Mesenchymal stem cell (in vitro differentiated cells and primary cell): Measurements from ENCODE around the gene IRX4.

Source experiments
- DNase-seq: peaks from one replicate; pipeline ENCODE4 v3.0.0-alpha.2; 2013
- H2AFZ ChIP-seq: one replicate; pipeline ENCODE4 v1.6.1; 2013; ENCODE audit warnings: low read depth, mild to moderate bottlenecking, control low read depth, inconsistent platforms, low read length, moderate library complexity
- H2AK5ac ChIP-seq: 2 replicates; pipeline ENCODE4 v1.6.1; 2013; ENCODE audit warnings: low read length, moderate library complexity, mild to moderate bottlenecking, inconsistent platforms; ENCODE audit not compliant: severe bottlenecking
- H2BK120ac ChIP-seq: one replicate; pipeline ENCODE4 v1.6.1; 2013; ENCODE audit warnings: low read depth, mild to moderate bottlenecking, inconsistent platforms, low read length, moderate library complexity
- H2BK12ac ChIP-seq, 2 experiments: one replicate each; pipeline ENCODE4 v1.6.1; 2013; ENCODE audit warnings: inconsistent platforms in 2 of 2, low read length in 2 of 2, mild to moderate bottlenecking in 2 of 2, moderate library complexity in 2 of 2, control low read depth in 1 of 2
- H2BK15ac ChIP-seq: one replicate; pipeline ENCODE4 v1.6.1; 2013; ENCODE audit warnings: mild to moderate bottlenecking, low read depth, inconsistent platforms; ENCODE audit not compliant: poor library complexity, severe bottlenecking
- H2BK5ac ChIP-seq: 2 replicates; pipeline ENCODE4 v1.6.1; 2013; ENCODE audit warnings: low read depth, mild to moderate bottlenecking, low read length, control low read depth, inconsistent platforms; ENCODE audit not compliant: poor library complexity, severe bottlenecking
- H3K14ac ChIP-seq, 2 experiments: one replicate each; pipeline ENCODE4 v1.6.1; 2013; ENCODE audit warnings: inconsistent platforms in 2 of 2, low read length in 2 of 2, control low read depth in 1 of 2, mild to moderate bottlenecking in 1 of 2, moderate library complexity in 1 of 2
- H3K18ac ChIP-seq, 2 experiments: one replicate each; pipeline ENCODE4 v1.6.1; 2013; ENCODE audit warnings: inconsistent platforms in 2 of 2, low read length in 2 of 2, control low read depth in 1 of 2, low read depth in 1 of 2, mild to moderate bottlenecking in 1 of 2
- H3K23ac ChIP-seq, 2 experiments: one replicate each; pipeline ENCODE4 v1.6.1; 2013; ENCODE audit warnings: inconsistent platforms in 2 of 2, low read length in 2 of 2, mild to moderate bottlenecking in 2 of 2, moderate library complexity in 2 of 2, control low read depth in 1 of 2
- H3K27ac ChIP-seq: 2 replicates; pipeline ENCODE4 v1.5.1; 2013; ENCODE audit warnings: mild to moderate bottlenecking, moderate library complexity, low read length, control low read depth, inconsistent platforms; ENCODE audit not compliant: poor library complexity, severe bottlenecking
- H3K27me3 ChIP-seq, 2 experiments: 2 replicates each; pipeline versions ENCODE4 v1.6.1 to v1.7.0; 2013; ENCODE audit warnings: low read length in 2 of 2, mild to moderate bottlenecking in 2 of 2, moderate library complexity in 2 of 2, control low read depth in 1 of 2, inconsistent platforms in 1 of 2; ENCODE audit not compliant: control insufficient read depth in 1 of 2, insufficient read depth in 1 of 2
- H3K36me3 ChIP-seq, 2 experiments: 2 replicates each; pipeline versions ENCODE4 v1.6.1 to v1.7.0; 2013; ENCODE audit warnings: low read length in 2 of 2, control low read depth in 1 of 2, inconsistent platforms in 1 of 2, low read depth in 1 of 2, mild to moderate bottlenecking in 1 of 2; ENCODE audit not compliant: insufficient read depth in 2 of 2, control insufficient read depth in 1 of 2
- H3K4ac ChIP-seq, 2 experiments: one replicate each; pipeline ENCODE4 v1.6.1; 2013; ENCODE audit warnings: inconsistent platforms in 2 of 2, low read length in 2 of 2, mild to moderate bottlenecking in 2 of 2, moderate library complexity in 2 of 2, control low read depth in 1 of 2, low read depth in 1 of 2
- H3K4me1 ChIP-seq: 2 replicates; pipeline ENCODE4 v1.6.1; 2013; ENCODE audit warnings: low read depth, low read length, control low read depth; ENCODE audit not compliant: control insufficient read depth, insufficient read depth
- H3K4me2 ChIP-seq: 2 replicates; pipeline ENCODE4 v1.6.1; 2013; ENCODE audit warnings: low read length, mild to moderate bottlenecking, inconsistent platforms; ENCODE audit not compliant: poor library complexity, severe bottlenecking
- H3K4me3 ChIP-seq, 2 experiments: 2 replicates each; pipeline versions ENCODE4 v1.5.1 to v1.7.0; 2013; ENCODE audit warnings: low read length in 2 of 2, mild to moderate bottlenecking in 2 of 2, control low read depth in 1 of 2, low read depth in 1 of 2; ENCODE audit not compliant: insufficient read depth in 1 of 2
- H3K79me1 ChIP-seq: replicated peaks from 2 replicates; pipeline ENCODE4 v1.6.1; 2013; ENCODE audit warnings: mild to moderate bottlenecking, control low read depth, low read length, inconsistent platforms; ENCODE audit not compliant: poor library complexity, severe bottlenecking
- H3K9ac ChIP-seq: 2 replicates; pipeline ENCODE4 v1.7.0; 2013; ENCODE audit warnings: mild to moderate bottlenecking, low read length, moderate library complexity
- H3K9me3 ChIP-seq: 2 replicates; pipeline ENCODE4 v1.7.0; 2013; ENCODE audit warnings: mild to moderate bottlenecking, low read length; ENCODE audit not compliant: control insufficient read depth
- H4K8ac ChIP-seq: one replicate; pipeline ENCODE4 v1.6.1; 2013; ENCODE audit warnings: inconsistent platforms, mild to moderate bottlenecking, low read length, moderate library complexity
- H4K91ac ChIP-seq: one replicate; pipeline ENCODE4 v1.6.1; 2013; ENCODE audit warnings: mild to moderate bottlenecking, low read length, inconsistent platforms
- WGBS: methylation state at CpG from one replicate; pipeline ENCODE4 v1.1.7; 2013; ENCODE audit warnings: mixed read lengths; 5-methylcytosine and 5-hydroxymethylcytosine counted together

Gene IRX4

DNA sequence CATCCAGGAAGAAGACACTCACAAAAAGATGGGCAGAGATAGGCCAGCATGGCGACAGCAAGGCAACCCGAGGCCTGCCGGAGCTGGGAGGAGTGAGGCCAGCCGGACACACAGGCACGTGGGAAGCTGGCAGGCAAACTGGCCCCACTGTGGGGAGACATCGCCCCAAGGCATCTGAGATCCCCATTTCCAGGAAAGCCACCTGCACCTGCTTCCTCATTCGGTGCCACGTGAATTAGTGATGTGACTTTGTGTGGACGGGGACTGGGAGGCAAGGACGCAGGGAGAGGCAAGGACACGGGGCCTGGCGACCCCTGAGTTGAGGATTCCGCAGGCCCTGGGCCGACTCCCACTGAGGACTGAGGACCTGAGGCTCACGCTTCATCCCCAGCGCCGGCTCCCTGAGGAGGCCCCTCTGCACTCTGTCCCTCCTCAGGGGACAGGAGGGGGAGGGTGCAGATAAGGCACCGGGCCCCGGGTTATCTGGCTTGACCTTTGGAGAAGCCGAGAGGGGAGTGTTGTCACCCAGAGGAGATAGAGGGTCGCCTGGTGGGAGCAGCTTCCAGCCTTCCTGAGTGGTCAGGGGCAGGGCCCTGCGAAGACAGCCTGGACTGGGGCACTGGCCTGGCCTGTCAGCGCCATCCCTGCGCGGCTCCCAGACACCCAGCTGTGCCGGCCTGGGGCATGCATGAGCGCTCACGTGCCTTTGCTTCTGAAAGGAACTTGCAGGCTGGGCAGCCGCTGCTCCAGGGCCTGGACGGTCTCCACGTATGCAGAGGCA, 41.8 kb downstream of the IRX4 start:
- Histone ChIP-seq H4K8ac (no peak overlapping the region), H2BK120ac (no peak overlapping the region), H3K4ac (no peak overlapping the region), H3K14ac (no peak overlapping the region), H3K23ac (no peak overlapping the region), H4K91ac (no peak overlapping the region), H3K79me1 (no peaks in the 10 kb centered on the region), H3K4me3 (no peak overlapping the region), H2AK5ac (no peak overlapping the region), H3K18ac (no peak overlapping the region), H3K9me3 (no peaks in the 10 kb centered on the region), H2AFZ (no peak overlapping the region), H2BK5ac (no peak overlapping the region), H3K27ac (no peak overlapping the region), H3K27me3 (peaks cover 13 to 82% of the 10 kb centered on the region in 2 experiments), H3K4me2 (no peak overlapping the region), H3K9ac (no peak overlapping the region), H3K4me1 (peaks cover 6% of the 10 kb centered on the region), H3K36me3 (no peaks in the 10 kb centered on the region), H2BK12ac (no peak overlapping the region), H2BK15ac (no peak overlapping the region)
- WGBS: 51% methylated on average over 31 of the region's 31 CpGs
- DNase-seq: no peak

DNA sequence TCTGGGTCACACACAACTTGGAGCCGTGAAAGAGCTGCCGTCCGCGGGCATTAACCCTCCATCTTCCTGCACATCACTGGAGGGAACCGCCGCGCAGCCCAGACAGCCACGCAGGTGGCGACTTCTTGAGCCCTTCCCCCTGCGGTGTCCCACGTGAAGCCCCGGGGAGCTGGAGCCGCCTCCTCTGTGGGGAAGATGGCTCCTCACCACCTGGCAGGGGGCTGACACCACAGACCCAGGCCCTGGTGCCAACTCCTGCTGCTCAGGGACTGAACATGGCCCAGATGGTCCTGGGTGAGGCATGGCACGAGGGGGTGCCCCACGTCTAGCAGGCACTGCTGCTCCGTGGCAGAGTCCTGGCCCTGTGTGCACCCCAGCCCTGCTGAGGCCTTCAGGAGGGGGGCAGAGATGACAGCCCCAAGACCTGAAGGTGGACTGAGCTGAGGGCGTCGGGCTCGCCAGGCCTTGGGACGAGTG, 42.6 kb downstream of the IRX4 start:
- Histone ChIP-seq H3K4me2 (no peak overlapping the region), H3K23ac (no peak overlapping the region), H2AK5ac (no peak overlapping the region), H3K36me3 (no peaks in the 10 kb centered on the region), H2BK5ac (no peak overlapping the region), H4K91ac (no peak overlapping the region), H2BK12ac (no peak overlapping the region), H3K79me1 (no peaks in the 10 kb centered on the region), H2AFZ (no peak overlapping the region), H3K14ac (no peak overlapping the region), H3K4ac (peak overlapping the region in 1 of 2 experiments; percentile 35), H3K27me3 (peaks cover 18 to 85% of the 10 kb centered on the region in 2 experiments), H3K18ac (no peak overlapping the region), H3K4me3 (no peak overlapping the region), H3K9ac (no peak overlapping the region), H3K4me1 (peaks cover 6% of the 10 kb centered on the region), H3K27ac (no peak overlapping the region), H2BK15ac (no peak overlapping the region), H4K8ac (no peak overlapping the region), H2BK120ac (no peak overlapping the region), H3K9me3 (no peaks in the 10 kb centered on the region)
- DNase-seq: no peak
- WGBS: 87% methylated on average over 20 of the region's 20 CpGs

DNA sequence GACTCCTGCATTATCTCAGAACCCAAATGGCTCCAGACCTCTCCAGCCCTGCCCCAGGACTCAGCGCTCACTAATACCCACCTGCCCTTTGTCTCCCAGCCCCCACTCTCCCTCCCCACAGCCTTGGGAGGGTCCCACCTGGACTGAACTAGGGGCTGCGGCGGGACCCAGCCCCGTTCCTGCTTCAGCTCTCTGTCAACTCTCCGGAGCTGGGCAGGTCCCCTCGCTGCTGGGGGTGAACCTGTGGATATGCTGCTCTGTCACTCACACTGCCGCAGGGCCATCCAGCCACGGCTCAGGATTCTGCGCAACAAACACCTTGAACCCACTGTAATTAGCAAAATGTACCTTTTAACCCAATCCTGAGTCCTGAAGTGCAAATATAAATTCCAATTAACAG, 44.7 kb downstream of the IRX4 start:
- no peaks in the 10 kb centered on the region for H3K9me3 ChIP-seq
- H2BK15ac ChIP-seq: no peak overlapping the region
- H2BK120ac ChIP-seq: no peak overlapping the region
- no peak overlapping the region for H3K14ac ChIP-seq
- no peak overlapping the region for H2BK5ac ChIP-seq
- no peak for DNase-seq
- peaks cover 30 to 94% of the 10 kb centered on the region in 2 experiments for H3K27me3 ChIP-seq
- no peak overlapping the region for H2AK5ac ChIP-seq
- H2AFZ ChIP-seq: no peak overlapping the region
- no peak overlapping the region for H3K27ac ChIP-seq
- no peak overlapping the region for H3K9ac ChIP-seq
- H3K79me1 ChIP-seq: no peaks in the 10 kb centered on the region
- H2BK12ac ChIP-seq: no peak overlapping the region
- H4K8ac ChIP-seq: no peak overlapping the region
- H3K4ac ChIP-seq: no peak overlapping the region
- no peak overlapping the region for H3K4me3 ChIP-seq
- H3K18ac ChIP-seq: no peak overlapping the region
- H3K23ac ChIP-seq: no peak overlapping the region
- H3K4me2 ChIP-seq: no peak overlapping the region
- no peak overlapping the region for H4K91ac ChIP-seq
- H3K36me3 ChIP-seq: no peaks in the 10 kb centered on the region
- WGBS: 86% methylated on average over 9 of the region's 9 CpGs
- peaks cover 6% of the 10 kb centered on the region for H3K4me1 ChIP-seq

DNA sequence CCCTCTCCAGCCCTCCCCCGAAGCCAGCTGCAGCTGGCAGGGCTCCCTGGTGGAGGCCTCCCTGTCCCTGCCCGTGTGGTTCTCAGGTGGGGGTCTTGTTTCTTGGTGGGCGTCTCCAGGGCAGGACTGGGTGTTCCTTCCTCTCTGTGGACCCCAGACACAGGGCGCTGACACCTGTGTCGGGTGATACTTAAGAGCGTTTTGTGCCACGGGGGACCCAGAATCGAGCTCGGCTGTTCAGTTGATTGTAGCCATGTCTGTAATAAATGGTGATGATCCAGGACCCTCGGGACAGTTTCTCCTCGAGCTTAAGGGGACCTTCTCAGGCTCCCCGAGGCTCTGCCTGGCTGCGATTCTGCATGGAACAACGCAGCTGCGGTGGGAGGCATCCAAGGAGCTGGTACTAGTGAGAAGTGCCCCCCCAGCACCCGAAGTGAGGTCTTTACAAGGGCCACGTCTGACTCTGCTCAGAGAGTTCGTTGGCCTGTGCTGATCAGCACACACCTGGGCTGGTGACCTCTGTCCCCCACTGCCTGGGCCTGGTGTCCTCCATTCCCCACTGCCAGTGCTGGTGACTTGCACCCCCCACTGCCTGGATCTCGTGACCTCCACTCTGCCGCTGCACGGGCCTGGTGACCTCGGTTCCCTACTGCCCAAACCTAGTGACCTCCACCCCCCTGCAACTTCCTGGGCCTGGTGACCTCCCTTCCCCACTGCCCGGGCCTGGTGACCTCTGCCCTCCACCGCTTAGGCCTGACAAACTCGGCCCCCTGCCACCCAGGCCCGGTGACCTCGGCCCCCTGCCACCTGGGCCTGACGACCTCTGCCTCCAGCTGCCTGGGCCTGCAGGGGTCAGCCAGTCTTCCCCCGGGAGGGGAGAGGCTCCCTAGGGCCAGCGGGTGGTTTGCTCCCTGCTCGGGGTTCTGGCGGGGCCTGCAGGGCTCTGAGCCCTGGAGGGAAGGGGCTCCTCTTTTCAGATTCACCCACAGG, 45.5 kb downstream of the IRX4 start:
- no peak overlapping the region for H3K14ac ChIP-seq
- H2BK15ac ChIP-seq: no peak overlapping the region
- H3K9me3 ChIP-seq: no peaks in the 10 kb centered on the region
- H4K91ac ChIP-seq: no peak overlapping the region
- no peak overlapping the region for H3K4ac ChIP-seq
- no peak overlapping the region for H3K27ac ChIP-seq
- no peak overlapping the region for H2BK120ac ChIP-seq
- H2BK12ac ChIP-seq: no peak overlapping the region
- DNase-seq: no peak
- H3K18ac ChIP-seq: no peak overlapping the region
- no peaks in the 10 kb centered on the region for H3K79me1 ChIP-seq
- H2AK5ac ChIP-seq: no peak overlapping the region
- H4K8ac ChIP-seq: no peak overlapping the region
- no peak overlapping the region for H3K4me3 ChIP-seq
- no peak overlapping the region for H2AFZ ChIP-seq
- H3K4me1 ChIP-seq: peaks cover 6% of the 10 kb centered on the region
- no peaks in the 10 kb centered on the region for H3K36me3 ChIP-seq
- no peak overlapping the region for H3K9ac ChIP-seq
- WGBS: 80% methylated on average over 30 of the region's 32 CpGs
- H3K4me2 ChIP-seq: no peak overlapping the region
- no peak overlapping the region for H2BK5ac ChIP-seq
- H3K27me3 ChIP-seq: peaks cover 30 to 97% of the 10 kb centered on the region in 2 experiments
- H3K23ac ChIP-seq: no peak overlapping the region
